Astrocyte (in vitro differentiated cells and primary cell): ENCODE data around the gene DNAJB6. TPM values are rescaled to one million over a fixed set of nuclear protein-coding genes. Genes with fewer than 3 reads are reported as not detected.

Experiments used
- DNase-seq: peaks from one replicate; pipeline ENCODE4 v3.0.0-alpha.2; 2010; ENCODE audit warnings: low read depth
- FAIRE-seq: peaks from 2 replicates; lab custom pipeline; 2011; peaks lifted over from hg19 to GRCh38; lab: Jason Lieb, UNC
- H2AFZ ChIP-seq: 2 replicates; pipeline ENCODE4 v1.6.0; 2012; ENCODE audit warnings: low read depth, low read length, inconsistent platforms
- H3K27ac ChIP-seq: 2 replicates; pipeline ENCODE4 v1.5.1; 2011; ENCODE audit warnings: low read depth, low read length, inconsistent platforms
- H3K27me3 ChIP-seq: 2 replicates; pipeline ENCODE4 v1.6.0; 2011; ENCODE audit warnings: low read length, inconsistent platforms; ENCODE audit not compliant: insufficient read depth
- H3K36me3 ChIP-seq: 2 replicates; pipeline ENCODE4 v1.5.1; 2011; ENCODE audit warnings: low read length, inconsistent platforms; ENCODE audit not compliant: insufficient read depth
- H3K4me1 ChIP-seq: 2 replicates; pipeline ENCODE4 v1.5.1; 2011; ENCODE audit warnings: low read length, inconsistent platforms; ENCODE audit not compliant: insufficient read depth
- H3K4me2 ChIP-seq: 2 replicates; pipeline ENCODE4 v1.6.0; 2012; ENCODE audit warnings: low read length, inconsistent platforms
- H3K4me3 ChIP-seq: 2 replicates; pipeline ENCODE4 v1.5.1; 2011; ENCODE audit warnings: low read depth, mild to moderate bottlenecking, low read length, inconsistent platforms; ENCODE audit not compliant: insufficient read depth
- H3K79me2 ChIP-seq: 2 replicates; pipeline ENCODE4 v1.6.0; 2012; ENCODE audit warnings: mild to moderate bottlenecking, low read length, inconsistent platforms; ENCODE audit not compliant: insufficient read depth
- H3K9ac ChIP-seq: 2 replicates; pipeline ENCODE4 v1.6.0; 2012; ENCODE audit warnings: mild to moderate bottlenecking, low read length, inconsistent platforms
- H3K9me3 ChIP-seq: 2 replicates; pipeline ENCODE4 v1.5.1; 2012; ENCODE audit warnings: low read depth, mild to moderate bottlenecking, low read length, inconsistent platforms; ENCODE audit not compliant: insufficient read depth
- H4K20me1 ChIP-seq: 2 replicates; pipeline ENCODE4 v1.6.0; 2012; ENCODE audit warnings: low read length, inconsistent platforms; ENCODE audit not compliant: insufficient read depth
- H3K27ac Mint-ChIP-seq: one replicate; pipeline ENCODE4 v1.8.0; 2021; ENCODE audit warnings: mild to moderate bottlenecking, mixed read lengths; ENCODE audit not compliant: unreplicated experiment
- H3K27me3 Mint-ChIP-seq: one replicate; pipeline ENCODE4 v1.8.0; 2021; ENCODE audit warnings: low read depth, mixed read lengths; ENCODE audit not compliant: unreplicated experiment
- H3K36me3 Mint-ChIP-seq: one replicate; pipeline ENCODE4 v1.8.0; 2021; ENCODE audit warnings: low read depth, mixed read lengths; ENCODE audit not compliant: unreplicated experiment
- H3K4me1 Mint-ChIP-seq: one replicate; pipeline ENCODE4 v1.8.0; 2021; ENCODE audit warnings: low read depth, mixed read lengths; ENCODE audit not compliant: unreplicated experiment
- H3K4me3 Mint-ChIP-seq: one replicate; pipeline ENCODE4 v1.8.0; 2021; ENCODE audit warnings: mild to moderate bottlenecking, moderate library complexity, mixed read lengths; ENCODE audit not compliant: unreplicated experiment
- H3K9me3 Mint-ChIP-seq: one replicate; pipeline ENCODE4 v1.8.0; 2021; ENCODE audit warnings: mild to moderate bottlenecking, mixed read lengths; ENCODE audit not compliant: unreplicated experiment
- EZH2 ChIP-seq: IDR thresholded peaks from 2 replicates; pipeline ENCODE4 v1.6.1; 2012; ENCODE audit warnings: mild to moderate bottlenecking, low read length, inconsistent platforms; ENCODE audit not compliant: insufficient read depth
- total RNA-seq: library from RNA; stranded (reverse); gene quantifications from 2 replicates; pipeline ENCODE4 v1.2.1, GENCODE V29; 2021
- TF ChIP-seq, protein P1 (sequence below): IDR thresholded peaks from 2 replicates; pipeline ENCODE4 v1.5.1; 2011; ENCODE audit warnings: low read depth, mild to moderate bottlenecking, inconsistent platforms, low read length, moderate library complexity; ENCODE audit not compliant: insufficient read depth

The DNAJB6 gene
- total RNA-seq, 1 donor from 2014 or later: 179 TPM

- H3K4me3 ChIP-seq: no peak overlapping the region
- peaks cover 30% of the 10 kb centered on the region for H3K4me1 Mint-ChIP-seq
- H3K9me3 Mint-ChIP-seq: no peaks in the 10 kb centered on the region
- H3K27ac Mint-ChIP-seq: peak overlapping the region; percentile 34
- H3K27me3 Mint-ChIP-seq: no peaks in the 10 kb centered on the region
- FAIRE-seq (no peak), DNase-seq (no peak)
- no peak for TF ChIP-seq EZH2
- TF ChIP-seq, protein P1, sequence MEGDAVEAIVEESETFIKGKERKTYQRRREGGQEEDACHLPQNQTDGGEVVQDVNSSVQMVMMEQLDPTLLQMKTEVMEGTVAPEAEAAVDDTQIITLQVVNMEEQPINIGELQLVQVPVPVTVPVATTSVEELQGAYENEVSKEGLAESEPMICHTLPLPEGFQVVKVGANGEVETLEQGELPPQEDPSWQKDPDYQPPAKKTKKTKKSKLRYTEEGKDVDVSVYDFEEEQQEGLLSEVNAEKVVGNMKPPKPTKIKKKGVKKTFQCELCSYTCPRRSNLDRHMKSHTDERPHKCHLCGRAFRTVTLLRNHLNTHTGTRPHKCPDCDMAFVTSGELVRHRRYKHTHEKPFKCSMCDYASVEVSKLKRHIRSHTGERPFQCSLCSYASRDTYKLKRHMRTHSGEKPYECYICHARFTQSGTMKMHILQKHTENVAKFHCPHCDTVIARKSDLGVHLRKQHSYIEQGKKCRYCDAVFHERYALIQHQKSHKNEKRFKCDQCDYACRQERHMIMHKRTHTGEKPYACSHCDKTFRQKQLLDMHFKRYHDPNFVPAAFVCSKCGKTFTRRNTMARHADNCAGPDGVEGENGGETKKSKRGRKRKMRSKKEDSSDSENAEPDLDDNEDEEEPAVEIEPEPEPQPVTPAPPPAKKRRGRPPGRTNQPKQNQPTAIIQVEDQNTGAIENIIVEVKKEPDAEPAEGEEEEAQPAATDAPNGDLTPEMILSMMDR: no peak
- no peaks in the 10 kb centered on the region for H4K20me1 ChIP-seq
- no peaks in the 10 kb centered on the region for H3K79me2 ChIP-seq
- H3K9ac ChIP-seq: no peak overlapping the region
- H3K36me3 ChIP-seq: no peaks in the 10 kb centered on the region
- no peak overlapping the region for H3K27ac ChIP-seq
- no peak overlapping the region for H3K4me2 ChIP-seq
- H3K36me3 Mint-ChIP-seq: peaks cover 2% of the 10 kb centered on the region
- H2AFZ ChIP-seq: no peak overlapping the region
- H3K27me3 ChIP-seq: no peaks in the 10 kb centered on the region
- H3K4me3 Mint-ChIP-seq: no peak overlapping the region
- no peaks in the 10 kb centered on the region for H3K9me3 ChIP-seq
- H3K4me1 ChIP-seq: peaks cover 28% of the 10 kb centered on the region
These were observed 23.2 kb upstream of the DNAJB6 start for GRCh38 chr7:157313645-157314044.

GRCh38 chr7:157318015-157318706 is 18.6 kb upstream of the DNAJB6 start:
- H3K27me3 ChIP-seq: no peaks in the 10 kb centered on the region
- peak overlapping the region; percentile 60 for H2AFZ ChIP-seq
- no peaks in the 10 kb centered on the region for H3K79me2 ChIP-seq
- H3K4me3 Mint-ChIP-seq: no peak overlapping the region
- H3K4me1 Mint-ChIP-seq: peaks cover 8% of the 10 kb centered on the region
- DNase-seq (peak; percentile 45), FAIRE-seq (no peak)
- H3K4me1 ChIP-seq: peaks cover 7% of the 10 kb centered on the region
- H3K27ac Mint-ChIP-seq: peak overlapping the region; percentile 77
- no peaks in the 10 kb centered on the region for H3K36me3 Mint-ChIP-seq
- TF ChIP-seq EZH2: no peak
- TF ChIP-seq, protein P1: no peak
- H4K20me1 ChIP-seq: no peaks in the 10 kb centered on the region
- H3K9me3 Mint-ChIP-seq: no peaks in the 10 kb centered on the region
- peak overlapping the region; percentile 52 for H3K27ac ChIP-seq
- no peaks in the 10 kb centered on the region for H3K9me3 ChIP-seq
- no peaks in the 10 kb centered on the region for H3K36me3 ChIP-seq
- H3K27me3 Mint-ChIP-seq: no peaks in the 10 kb centered on the region
- peak overlapping the region; percentile 60 for H3K9ac ChIP-seq
- H3K4me3 ChIP-seq: no peak overlapping the region
- H3K4me2 ChIP-seq: peak overlapping the region; percentile 51

- DNase-seq (peak; percentile 43), FAIRE-seq (no peak)
- Mint-ChIP-seq H3K4me1 (peaks cover 8% of the 10 kb centered on the region), H3K4me3 (no peak overlapping the region), H3K36me3 (no peaks in the 10 kb centered on the region), H3K27me3 (no peaks in the 10 kb centered on the region), H3K27ac (no peak overlapping the region), H3K9me3 (peaks cover 2% of the 10 kb centered on the region)
- H4K20me1 ChIP-seq: no peaks in the 10 kb centered on the region
- H3K4me1 ChIP-seq: peaks cover 7% of the 10 kb centered on the region
- H3K27me3 ChIP-seq: no peaks in the 10 kb centered on the region
- H3K4me3 ChIP-seq: no peak overlapping the region
- no peak overlapping the region for H3K27ac ChIP-seq
- no peak overlapping the region for H2AFZ ChIP-seq
- no peak for TF ChIP-seq EZH2
- TF ChIP-seq, protein P1: no peak
- H3K9me3 ChIP-seq: no peaks in the 10 kb centered on the region
- no peak overlapping the region for H3K4me2 ChIP-seq
- no peak overlapping the region for H3K9ac ChIP-seq
- H3K36me3 ChIP-seq: no peaks in the 10 kb centered on the region
- no peaks in the 10 kb centered on the region for H3K79me2 ChIP-seq
These were observed 16.2 kb upstream of the DNAJB6 start for GRCh38 chr7:157320608-157320980.
